ENCODE results near the gene EXOC3L1.

DNA sequence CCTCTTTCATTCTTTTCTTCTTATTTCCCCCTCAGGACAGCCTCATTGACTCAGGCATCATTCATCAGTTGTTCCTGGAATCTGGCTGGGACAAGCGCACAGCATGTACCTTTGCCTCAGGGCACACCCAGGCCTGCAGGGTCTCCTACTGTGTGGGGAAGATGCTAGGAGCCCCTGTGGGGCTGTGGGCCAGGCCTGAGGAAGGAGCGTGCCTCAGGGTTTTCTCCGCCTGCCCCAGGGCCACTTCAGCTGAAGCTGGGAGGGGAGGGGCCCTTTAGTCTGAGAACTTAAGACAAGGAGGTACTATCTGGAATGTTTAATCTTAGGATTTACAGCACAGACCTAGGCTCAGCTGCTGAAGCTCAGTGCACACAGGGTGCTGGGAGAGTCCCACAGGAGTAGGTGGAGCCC lies 16.9 kb upstream of the EXOC3L1 start:
- TF ChIP-seq HDAC2 (IDR thresholded peaks at IDR 0.05): no peak
- no peak for TF ChIP-seq HOXA7 (CRISPR knock-in tag; IDR thresholded peaks at IDR 0.05)
- no peak for TF ChIP-seq ZC3H11A (IDR thresholded peaks at IDR 0.05)
- TF ChIP-seq POLR2A (IDR thresholded peaks at IDR 0.05; ENCODE audit: low read length): no peak
- no peak for TF ChIP-seq USF2 (IDR thresholded peaks at IDR 0.05)
- no peak for TF ChIP-seq CEBPB (IDR thresholded peaks at IDR 0.05)
- TF ChIP-seq EHMT2 (IDR thresholded peaks at IDR 0.05; ENCODE audit: low read depth): no peak
- TF ChIP-seq, protein P1, sequence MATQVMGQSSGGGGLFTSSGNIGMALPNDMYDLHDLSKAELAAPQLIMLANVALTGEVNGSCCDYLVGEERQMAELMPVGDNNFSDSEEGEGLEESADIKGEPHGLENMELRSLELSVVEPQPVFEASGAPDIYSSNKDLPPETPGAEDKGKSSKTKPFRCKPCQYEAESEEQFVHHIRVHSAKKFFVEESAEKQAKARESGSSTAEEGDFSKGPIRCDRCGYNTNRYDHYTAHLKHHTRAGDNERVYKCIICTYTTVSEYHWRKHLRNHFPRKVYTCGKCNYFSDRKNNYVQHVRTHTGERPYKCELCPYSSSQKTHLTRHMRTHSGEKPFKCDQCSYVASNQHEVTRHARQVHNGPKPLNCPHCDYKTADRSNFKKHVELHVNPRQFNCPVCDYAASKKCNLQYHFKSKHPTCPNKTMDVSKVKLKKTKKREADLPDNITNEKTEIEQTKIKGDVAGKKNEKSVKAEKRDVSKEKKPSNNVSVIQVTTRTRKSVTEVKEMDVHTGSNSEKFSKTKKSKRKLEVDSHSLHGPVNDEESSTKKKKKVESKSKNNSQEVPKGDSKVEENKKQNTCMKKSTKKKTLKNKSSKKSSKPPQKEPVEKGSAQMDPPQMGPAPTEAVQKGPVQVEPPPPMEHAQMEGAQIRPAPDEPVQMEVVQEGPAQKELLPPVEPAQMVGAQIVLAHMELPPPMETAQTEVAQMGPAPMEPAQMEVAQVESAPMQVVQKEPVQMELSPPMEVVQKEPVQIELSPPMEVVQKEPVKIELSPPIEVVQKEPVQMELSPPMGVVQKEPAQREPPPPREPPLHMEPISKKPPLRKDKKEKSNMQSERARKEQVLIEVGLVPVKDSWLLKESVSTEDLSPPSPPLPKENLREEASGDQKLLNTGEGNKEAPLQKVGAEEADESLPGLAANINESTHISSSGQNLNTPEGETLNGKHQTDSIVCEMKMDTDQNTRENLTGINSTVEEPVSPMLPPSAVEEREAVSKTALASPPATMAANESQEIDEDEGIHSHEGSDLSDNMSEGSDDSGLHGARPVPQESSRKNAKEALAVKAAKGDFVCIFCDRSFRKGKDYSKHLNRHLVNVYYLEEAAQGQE (IDR thresholded peaks at IDR 0.05): no peak
- TF ChIP-seq CTCF (IDR thresholded peaks at IDR 0.05): no peak

Data from A549 (cell line).